ENCODE data around the gene PNCK. TPM values are rescaled to one million over a fixed set of nuclear protein-coding genes. Genes with fewer than 3 reads are reported as not detected.
"Not testable (repeated sequence)": the region's sequence is repeated elsewhere in the genome, so short reads cannot be mapped to it uniquely, and the experiment has no call there.

Gene PNCK
- total RNA-seq, 3 donors from 2014 or later: 4.6 to 63.0 (median 5.5) TPM

DNA sequence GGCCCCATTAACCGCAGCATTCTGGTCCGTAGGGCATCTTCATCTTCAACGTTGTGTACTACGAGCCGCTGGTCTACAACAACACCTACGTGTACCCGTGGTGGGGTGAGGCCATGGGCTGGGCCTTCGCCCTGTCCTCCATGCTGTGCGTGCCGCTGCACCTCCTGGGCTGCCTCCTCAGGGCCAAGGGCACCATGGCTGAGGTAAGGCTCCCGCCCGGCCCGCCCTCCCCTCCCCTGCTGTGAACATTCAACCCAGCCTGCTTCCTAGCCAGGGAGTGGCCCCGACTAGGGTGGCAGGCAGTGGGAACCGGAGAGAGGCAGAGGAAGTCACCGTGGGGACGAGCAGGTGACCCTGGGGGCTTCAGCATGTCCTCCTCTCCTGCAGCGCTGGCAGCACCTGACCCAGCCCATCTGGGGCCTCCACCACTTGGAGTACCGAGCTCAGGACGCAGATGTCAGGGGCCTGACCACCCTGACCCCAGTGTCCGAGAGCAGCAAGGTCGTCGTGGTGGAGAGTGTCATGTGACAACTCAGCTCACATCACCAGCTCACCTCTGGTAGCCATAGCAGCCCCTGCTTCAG lies 21.2 kb upstream of the PNCK start:
- DNase-seq: no peak
- no peaks in the 10 kb centered on the region for H3K9me3 ChIP-seq
- peaks cover 5% of the 10 kb centered on the region for H3K4me1 ChIP-seq (ENCODE audit: low read depth)
- H3K36me3 ChIP-seq (ENCODE audit: low read depth): no peaks in the 10 kb centered on the region
- TF ChIP-seq, protein P1, sequence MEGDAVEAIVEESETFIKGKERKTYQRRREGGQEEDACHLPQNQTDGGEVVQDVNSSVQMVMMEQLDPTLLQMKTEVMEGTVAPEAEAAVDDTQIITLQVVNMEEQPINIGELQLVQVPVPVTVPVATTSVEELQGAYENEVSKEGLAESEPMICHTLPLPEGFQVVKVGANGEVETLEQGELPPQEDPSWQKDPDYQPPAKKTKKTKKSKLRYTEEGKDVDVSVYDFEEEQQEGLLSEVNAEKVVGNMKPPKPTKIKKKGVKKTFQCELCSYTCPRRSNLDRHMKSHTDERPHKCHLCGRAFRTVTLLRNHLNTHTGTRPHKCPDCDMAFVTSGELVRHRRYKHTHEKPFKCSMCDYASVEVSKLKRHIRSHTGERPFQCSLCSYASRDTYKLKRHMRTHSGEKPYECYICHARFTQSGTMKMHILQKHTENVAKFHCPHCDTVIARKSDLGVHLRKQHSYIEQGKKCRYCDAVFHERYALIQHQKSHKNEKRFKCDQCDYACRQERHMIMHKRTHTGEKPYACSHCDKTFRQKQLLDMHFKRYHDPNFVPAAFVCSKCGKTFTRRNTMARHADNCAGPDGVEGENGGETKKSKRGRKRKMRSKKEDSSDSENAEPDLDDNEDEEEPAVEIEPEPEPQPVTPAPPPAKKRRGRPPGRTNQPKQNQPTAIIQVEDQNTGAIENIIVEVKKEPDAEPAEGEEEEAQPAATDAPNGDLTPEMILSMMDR (IDR thresholded peaks at IDR 0.05): no peak
- no peak overlapping the region for H3K4me3 ChIP-seq
- intact Hi-C loops (cut with DNase I, micrococcal nuclease): no loop called here
- ATAC-seq: peak; percentile 27

DNA sequence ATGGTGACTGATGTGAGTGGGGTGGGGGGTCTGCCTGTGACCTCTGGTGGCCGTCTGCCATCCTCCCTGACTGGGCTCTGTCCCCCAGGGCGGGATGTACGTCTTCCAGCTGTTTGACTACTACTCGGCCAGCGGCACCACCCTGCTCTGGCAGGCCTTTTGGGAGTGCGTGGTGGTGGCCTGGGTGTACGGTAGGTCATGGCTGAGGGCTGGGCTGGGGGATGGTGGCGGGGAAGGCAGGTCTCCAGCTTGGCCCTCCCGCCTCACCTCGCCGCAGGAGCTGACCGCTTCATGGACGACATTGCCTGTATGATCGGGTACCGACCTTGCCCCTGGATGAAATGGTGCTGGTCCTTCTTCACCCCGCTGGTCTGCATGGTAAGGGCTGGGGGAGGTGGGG lies 20.6 kb upstream of the PNCK start:
- DNase-seq; ATAC-seq; H3K4me1 ChIP-seq (ENCODE audit: low read depth); intact Hi-C loops (cut with DNase I, micrococcal nuclease); H3K9me3 ChIP-seq; H3K4me3 ChIP-seq; H3K36me3 ChIP-seq (ENCODE audit: low read depth): not testable (repeated sequence)

DNA sequence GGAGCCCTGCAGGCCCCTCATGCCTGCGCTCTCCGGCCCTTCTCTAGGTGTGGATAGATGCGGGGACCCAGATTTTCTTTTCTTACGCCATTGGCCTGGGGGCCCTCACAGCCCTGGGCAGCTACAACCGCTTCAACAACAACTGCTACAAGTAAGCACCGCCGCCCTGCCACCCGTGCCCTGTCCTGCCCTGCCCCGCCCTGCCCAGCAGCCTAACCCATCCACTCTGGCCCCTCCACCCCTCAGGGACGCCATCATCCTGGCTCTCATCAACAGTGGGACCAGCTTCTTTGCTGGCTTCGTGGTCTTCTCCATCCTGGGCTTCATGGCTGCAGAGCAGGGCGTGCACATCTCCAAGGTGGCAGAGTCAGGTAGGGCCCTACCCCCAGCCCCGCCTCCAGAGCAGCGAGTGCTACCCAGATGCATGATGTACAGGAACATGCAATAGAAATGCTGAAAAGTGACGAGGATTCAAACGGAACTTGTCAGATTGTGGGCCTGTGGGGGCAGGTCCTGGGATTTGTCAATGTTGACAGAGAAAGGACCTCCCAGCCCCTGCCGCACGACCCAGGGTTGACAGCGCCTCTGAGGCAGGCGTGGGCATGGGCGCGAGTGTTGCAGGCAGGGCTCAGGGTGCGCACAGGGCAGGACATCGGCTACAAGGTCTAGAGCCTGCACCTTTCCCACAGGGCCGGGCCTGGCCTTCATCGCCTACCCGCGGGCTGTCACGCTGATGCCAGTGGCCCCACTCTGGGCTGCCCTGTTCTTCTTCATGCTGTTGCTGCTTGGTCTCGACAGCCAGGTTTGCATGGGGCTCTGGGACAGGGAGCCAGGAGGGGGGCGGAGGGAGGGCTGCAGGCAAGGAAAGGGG lies 19.8 kb upstream of the PNCK start:
- intact Hi-C loops (cut with DNase I, micrococcal nuclease): no loop called here
- Histone ChIP-seq H3K4me1 (ENCODE audit: low read depth) (peaks cover 2% of the 10 kb centered on the region), H3K36me3 (ENCODE audit: low read depth) (no peaks in the 10 kb centered on the region), H3K9me3 (no peaks in the 10 kb centered on the region), H3K4me3 (no peak overlapping the region)
- TF ChIP-seq, protein P1 (IDR thresholded peaks at IDR 0.05): no peak
- ATAC-seq: no peak
- DNase-seq: peak in 1 of 3 donors; percentile 47

DNA sequence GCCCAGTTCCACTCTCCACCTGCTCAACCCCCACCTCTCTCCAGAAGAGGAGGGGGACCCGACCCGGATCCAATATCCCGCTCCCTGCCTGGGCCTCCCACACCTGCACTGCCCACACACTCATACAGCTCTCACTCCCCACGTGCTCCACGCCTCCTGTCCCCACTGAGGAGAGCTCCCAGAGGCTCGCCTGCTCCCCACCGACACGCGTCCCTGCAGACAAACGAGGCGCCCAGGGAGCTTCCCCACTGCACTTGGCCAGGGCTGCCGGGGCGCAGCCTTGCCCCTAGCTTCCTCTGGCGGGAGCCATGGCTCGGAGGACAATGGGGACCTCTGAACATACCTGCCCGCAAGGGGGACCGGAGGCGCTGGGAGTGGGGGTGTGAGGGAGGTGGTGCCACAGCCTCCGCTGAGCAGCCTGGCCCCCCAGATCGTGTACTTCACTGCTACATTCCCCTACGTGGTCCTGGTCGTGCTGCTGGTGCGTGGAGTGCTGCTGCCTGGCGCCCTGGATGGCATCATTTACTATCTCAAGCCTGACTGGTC lies 19.1 kb upstream of the PNCK start:
- Histone ChIP-seq H3K4me1 (ENCODE audit: low read depth) (no peaks in the 10 kb centered on the region), H3K4me3 (no peak overlapping the region), H3K36me3 (ENCODE audit: low read depth) (no peaks in the 10 kb centered on the region), H3K9me3 (no peaks in the 10 kb centered on the region)
- DNase-seq (peak in 1 of 3 donors; percentile 49), ATAC-seq (no peak)
- intact Hi-C loops (cut with DNase I, micrococcal nuclease): no loop called here
- TF ChIP-seq, protein P1 (IDR thresholded peaks at IDR 0.05): no peak

DNA sequence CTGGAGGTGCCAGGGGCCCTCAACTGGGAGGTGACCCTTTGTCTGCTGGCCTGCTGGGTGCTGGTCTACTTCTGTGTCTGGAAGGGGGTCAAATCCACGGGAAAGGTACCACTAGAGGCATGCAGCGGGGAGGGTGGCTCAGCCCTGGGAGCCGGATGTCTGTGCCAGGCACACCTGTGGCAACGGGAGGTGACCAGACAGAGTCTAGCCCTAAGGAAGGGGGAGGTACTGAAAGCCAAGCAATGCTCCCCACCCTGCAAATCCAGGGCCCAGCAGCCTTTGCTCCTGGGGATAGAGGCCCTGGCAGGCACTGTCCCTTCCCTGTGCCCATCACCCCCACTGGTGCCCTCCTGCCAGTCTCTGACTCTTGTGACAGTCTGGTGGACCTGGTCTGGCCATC lies 18.4 kb upstream of the PNCK start:
- TF ChIP-seq, protein P1 (IDR thresholded peaks at IDR 0.05): no peak
- H3K9me3 ChIP-seq: no peaks in the 10 kb centered on the region
- intact Hi-C loops (cut with DNase I, micrococcal nuclease): no loop called here
- ATAC-seq (no peak), DNase-seq (no peak)
- H3K36me3 ChIP-seq (ENCODE audit: low read depth): no peaks in the 10 kb centered on the region
- no peak overlapping the region for H3K4me3 ChIP-seq
- no peaks in the 10 kb centered on the region for H3K4me1 ChIP-seq (ENCODE audit: low read depth)

DNA sequence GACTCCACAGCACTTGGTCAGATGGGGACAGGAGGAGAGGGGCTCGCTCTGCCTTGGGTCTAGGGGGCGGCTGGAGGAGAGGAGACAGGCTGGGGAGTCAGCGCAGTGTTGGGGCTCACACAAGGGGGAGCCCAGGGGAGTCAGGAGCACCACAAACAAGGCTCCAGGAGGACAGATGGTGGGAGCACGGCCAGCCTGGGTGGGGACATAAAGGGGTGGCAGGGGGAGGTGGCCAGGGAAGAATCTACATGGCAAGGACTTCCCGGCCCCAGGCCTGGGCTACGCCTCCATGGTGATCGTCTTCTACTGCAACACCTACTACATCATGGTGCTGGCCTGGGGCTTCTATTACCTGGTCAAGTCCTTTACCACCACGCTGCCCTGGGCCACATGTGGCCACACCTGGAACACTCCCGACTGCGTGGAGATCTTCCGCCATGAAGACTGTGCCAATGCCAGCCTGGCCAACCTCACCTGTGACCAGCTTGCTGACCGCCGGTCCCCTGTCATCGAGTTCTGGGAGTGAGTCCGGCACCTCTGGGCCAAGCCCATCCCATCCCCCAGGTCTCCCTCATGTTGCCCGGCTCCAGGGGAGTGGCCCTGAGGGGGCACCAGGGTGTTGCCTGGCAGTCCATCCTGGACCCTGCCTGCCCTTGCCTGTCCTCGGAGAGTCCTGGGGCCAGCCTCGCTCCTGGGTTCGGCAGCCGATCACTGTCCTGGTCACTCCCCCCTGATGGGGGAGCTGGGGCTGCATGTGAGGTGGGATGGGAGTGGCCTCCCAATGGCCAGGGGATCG lies 17.6 kb upstream of the PNCK start:
- H3K4me1 ChIP-seq (ENCODE audit: low read depth); H3K9me3 ChIP-seq; H3K4me3 ChIP-seq; intact Hi-C loops (cut with DNase I, micrococcal nuclease); ATAC-seq; H3K36me3 ChIP-seq (ENCODE audit: low read depth): not testable (repeated sequence)
- peak in 1 of 3 donors; percentile 45 for DNase-seq

All from mucosa of descending colon (tissue), 3 donors.